ENCODE data around the gene SLC7A5.
"Not testable (repeated sequence)": the region's sequence is repeated elsewhere in the genome, so short reads cannot be mapped to it uniquely, and the experiment has no call there.

SLC7A5 gene

DNA sequence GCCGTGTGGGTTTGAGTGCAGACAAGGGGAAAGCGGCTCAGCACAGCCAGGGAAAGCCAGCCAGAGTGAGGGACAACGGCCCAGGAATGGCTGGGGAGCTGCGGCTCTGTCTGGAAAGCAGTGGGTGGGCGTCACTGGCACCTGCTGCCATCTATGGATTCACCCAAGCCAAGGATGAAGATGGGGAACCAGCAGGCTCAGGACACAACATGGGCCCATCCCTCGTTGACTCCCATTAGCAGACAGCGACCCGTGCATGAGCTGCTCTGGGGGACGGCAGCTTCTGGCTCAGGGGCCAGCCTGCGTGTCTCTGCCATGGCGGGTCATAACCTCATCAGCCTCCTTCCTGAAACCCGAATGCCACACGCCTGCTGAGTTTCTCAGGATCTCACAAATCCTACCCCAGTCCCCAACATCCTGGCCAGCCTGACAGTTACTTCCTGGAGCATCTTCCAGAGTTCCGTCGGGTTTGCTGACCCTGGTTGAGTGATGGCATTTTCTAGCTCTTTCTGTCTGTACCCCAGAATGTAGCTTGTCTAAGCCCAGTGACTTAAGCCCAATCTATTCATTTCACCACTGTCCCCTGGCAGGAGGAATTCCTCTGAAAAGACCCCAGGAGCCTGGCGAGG lies 50.7 kb downstream of the SLC7A5 start:
- TF ChIP-seq, protein P1, sequence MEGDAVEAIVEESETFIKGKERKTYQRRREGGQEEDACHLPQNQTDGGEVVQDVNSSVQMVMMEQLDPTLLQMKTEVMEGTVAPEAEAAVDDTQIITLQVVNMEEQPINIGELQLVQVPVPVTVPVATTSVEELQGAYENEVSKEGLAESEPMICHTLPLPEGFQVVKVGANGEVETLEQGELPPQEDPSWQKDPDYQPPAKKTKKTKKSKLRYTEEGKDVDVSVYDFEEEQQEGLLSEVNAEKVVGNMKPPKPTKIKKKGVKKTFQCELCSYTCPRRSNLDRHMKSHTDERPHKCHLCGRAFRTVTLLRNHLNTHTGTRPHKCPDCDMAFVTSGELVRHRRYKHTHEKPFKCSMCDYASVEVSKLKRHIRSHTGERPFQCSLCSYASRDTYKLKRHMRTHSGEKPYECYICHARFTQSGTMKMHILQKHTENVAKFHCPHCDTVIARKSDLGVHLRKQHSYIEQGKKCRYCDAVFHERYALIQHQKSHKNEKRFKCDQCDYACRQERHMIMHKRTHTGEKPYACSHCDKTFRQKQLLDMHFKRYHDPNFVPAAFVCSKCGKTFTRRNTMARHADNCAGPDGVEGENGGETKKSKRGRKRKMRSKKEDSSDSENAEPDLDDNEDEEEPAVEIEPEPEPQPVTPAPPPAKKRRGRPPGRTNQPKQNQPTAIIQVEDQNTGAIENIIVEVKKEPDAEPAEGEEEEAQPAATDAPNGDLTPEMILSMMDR (IDR thresholded peaks at IDR 0.05; ENCODE audit: insufficient read depth, missing control alignments): no peak

DNA sequence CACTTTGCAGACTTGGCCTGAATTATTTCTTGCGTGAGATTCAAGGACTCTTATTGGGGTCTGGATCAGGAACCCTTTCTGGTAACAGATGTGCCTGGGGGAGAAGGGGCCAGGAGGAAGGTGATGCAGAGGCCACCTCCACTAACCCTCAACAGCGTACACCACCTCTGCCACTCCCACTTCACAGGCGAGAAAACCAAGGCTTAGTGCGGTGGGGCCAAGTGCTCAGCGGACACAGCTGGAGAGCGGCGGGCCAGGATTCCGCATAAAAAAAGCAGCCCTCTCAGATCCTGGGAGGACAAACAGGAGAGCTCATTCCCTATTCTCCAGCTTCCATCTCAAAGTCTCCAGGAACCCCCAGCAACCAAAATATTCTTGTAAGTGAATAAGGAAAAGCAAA lies 51.4 kb downstream of the SLC7A5 start:
- no peak for DNase-seq (ENCODE audit: insufficient read length, low spot score)
- no peak for FAIRE-seq
- TF ChIP-seq, protein P1 (IDR thresholded peaks at IDR 0.05; ENCODE audit: insufficient read depth, missing control alignments): no peak

More for the DNA sequence above, 50.7 kb downstream of the SLC7A5 start:
- no peak for FAIRE-seq
- no peak for DNase-seq (ENCODE audit: insufficient read length, low spot score)

DNA sequence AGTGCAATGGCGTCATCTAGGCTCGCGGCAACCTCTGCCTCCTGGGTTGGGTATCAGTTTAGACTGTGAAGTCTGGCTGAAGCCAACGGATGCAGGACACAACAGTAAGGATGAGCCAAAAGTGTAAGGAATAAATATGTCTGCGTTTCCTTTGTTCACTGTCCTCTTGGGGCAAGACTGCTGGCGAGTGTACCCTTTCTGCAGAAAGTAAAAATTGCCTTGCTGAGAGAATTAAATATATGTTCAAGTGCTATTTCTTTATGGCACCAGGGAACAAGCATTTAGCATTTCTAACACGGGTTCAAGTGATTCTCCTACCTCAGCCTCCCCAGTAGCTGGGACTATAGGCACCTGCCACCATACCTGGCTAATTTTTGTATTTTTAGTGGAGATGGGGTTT lies 51.9 kb downstream of the SLC7A5 start:
- DNase-seq (ENCODE audit: insufficient read length, low spot score); FAIRE-seq: not testable (repeated sequence)

DNA sequence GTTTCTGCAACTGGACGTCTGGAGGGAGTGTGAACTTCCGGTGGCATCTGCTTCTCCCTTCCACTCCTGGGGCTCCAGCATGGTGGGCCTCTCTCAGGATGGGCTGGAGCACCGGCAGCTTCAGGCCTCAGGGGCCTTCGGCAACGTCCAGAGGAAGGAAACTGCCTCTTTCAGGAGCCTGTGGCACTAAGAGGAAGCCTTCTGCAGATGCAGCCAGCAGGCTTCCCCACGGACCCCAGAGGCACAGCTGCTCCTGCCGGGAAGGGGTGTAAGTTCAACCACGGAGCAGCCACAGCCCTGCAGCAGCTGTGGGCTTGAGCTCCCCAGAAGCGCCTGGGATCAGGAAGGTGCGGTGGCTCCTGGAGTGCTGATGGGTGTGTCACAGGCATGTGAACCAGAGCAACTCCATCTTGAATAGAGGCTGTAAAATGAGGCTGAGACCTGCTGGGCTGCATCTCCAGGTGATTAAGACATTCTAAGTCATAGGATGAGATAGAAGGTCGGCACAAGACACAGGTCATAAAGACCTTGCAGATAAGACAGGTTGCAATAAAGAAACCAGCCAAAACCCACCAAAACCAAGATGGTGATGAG lies 52.7 kb downstream of the SLC7A5 start:
- no peak for FAIRE-seq
- no peak for DNase-seq (ENCODE audit: insufficient read length, low spot score)
- TF ChIP-seq, protein P1 (IDR thresholded peaks at IDR 0.05; ENCODE audit: insufficient read depth, missing control alignments): no peak

DNA sequence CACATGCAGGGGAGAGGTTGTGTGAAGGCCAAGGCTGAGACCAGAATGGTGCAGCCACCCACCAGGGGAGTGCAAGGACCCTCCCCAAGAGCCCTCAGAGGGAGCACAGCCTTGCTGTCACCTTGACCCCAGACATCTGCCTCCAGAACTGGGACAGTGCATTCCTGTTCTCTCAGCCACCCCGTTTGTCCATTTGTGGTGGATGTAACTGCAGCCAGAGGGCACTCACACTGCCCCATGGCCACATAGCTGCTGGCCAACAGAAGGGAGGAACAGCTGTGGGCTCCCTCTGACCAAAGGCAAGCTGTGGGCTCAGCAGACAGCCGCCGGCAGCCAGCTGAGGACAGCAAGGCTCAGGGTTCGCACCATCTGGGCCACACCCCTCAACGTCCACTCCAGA lies 53.7 kb downstream of the SLC7A5 start:
- no peak for FAIRE-seq
- TF ChIP-seq, protein P1 (IDR thresholded peaks at IDR 0.05; ENCODE audit: insufficient read depth, missing control alignments): no peak
- DNase-seq (ENCODE audit: insufficient read length, low spot score): no peak

DNA sequence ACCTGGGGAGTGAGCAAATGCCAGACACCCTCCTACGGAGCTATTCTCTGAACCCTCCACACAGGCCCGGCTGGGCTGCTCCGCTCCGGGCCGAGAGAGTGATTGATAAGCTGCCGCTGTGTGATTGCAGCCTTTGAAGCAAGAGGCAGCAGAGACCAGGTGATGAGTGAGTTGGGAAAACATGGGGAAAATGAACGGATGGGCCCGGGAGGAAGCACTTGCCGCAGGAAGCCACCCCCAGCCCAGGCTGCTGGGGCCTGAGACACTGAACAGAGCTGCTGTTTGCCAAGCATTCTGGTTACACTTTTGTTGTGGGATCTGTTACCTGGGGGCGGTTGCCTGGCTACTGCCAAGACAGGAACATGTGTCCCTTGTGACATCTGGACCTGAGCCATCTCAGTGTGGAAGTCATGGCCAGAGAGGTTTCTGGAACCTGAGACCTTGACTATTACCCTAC lies 57.1 kb downstream of the SLC7A5 start:
- FAIRE-seq: no peak
- TF ChIP-seq, protein P1 (IDR thresholded peaks at IDR 0.05; ENCODE audit: insufficient read depth, missing control alignments): no peak

DNA sequence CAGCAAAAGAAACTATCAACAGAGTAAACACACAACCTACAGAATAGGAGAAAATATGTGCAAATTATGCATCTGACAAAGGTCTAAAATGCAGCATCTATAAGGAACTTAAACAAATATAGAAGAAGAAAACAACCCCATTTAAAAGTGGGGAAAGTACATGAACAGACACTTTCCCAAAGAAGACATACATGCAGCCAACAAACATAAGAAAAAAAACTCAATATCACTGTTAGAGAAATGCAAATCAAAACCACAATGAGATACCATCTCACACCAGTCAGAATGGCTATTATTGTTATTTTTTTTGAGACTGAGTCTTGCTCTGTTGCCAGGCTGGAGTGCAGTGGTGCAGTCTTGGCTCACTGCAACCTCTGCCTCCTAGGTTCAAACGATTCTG lies 57.9 kb downstream of the SLC7A5 start:
- FAIRE-seq: not testable (repeated sequence)

More for the DNA sequence above, 57.1 kb downstream of the SLC7A5 start:
- DNase-seq (ENCODE audit: insufficient read length, low spot score): no peak

DNA sequence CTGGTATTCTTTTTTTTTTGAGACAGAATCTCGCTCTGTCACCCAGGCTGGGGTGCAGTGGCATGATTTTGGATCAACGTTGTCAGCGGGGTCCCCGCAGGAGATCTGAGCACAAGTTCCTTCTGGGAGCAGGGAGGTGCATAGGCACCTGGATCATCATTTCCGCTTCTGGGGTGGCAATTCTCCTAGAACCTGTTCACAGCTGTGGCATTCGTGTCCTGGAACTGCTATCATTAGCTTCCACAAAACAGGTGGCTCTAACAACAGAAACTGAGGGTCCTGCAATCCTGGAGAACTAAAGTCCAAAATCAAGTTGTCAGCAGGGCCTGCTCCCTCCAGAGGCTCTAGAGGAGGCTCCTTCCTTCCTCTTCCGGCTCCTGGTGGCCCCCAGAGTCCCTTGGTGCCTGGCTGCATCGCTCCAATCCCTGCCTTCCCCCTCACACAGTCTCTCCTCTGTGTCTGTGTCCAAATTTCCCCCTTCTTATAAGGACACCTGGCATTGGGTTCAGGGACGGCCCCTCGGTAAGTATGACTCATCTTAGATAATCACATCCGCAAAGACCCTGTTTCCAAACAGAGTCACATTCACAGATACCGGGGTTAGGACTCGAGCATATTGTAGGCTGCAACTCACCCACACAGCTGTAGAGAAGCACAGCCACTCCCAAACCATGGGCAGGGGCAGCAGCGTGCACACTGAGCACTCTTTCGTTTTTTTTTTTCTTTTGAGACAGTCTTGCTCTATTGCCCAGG lies 60.0 kb downstream of the SLC7A5 start:
- FAIRE-seq: no peak
- TF ChIP-seq, protein P1 (IDR thresholded peaks at IDR 0.05; ENCODE audit: insufficient read depth, missing control alignments): no peak
- no peak for DNase-seq (ENCODE audit: insufficient read length, low spot score)

More for the DNA sequence above, 57.9 kb downstream of the SLC7A5 start:
- not testable (repeated sequence) for DNase-seq (ENCODE audit: insufficient read length, low spot score)

Data from D721Med (cell line).